Measurements from ENCODE around the gene NAALADL1. TPM values are rescaled to one million over a fixed set of nuclear protein-coding genes. Genes with fewer than 3 reads are reported as not detected.
A peak's percentile ranks its signal among the peaks of the same experiment; 100 is the strongest.

Gene NAALADL1
- total and polyA plus RNA-seq, 9 of the 15 experiments (the other 6 are each of a cell fraction or from before 2014, with no cell fraction given) = 0.06 to 0.72 (median 0.22) TPM; not detected in 4

- TF ChIP-seq, protein P1, sequence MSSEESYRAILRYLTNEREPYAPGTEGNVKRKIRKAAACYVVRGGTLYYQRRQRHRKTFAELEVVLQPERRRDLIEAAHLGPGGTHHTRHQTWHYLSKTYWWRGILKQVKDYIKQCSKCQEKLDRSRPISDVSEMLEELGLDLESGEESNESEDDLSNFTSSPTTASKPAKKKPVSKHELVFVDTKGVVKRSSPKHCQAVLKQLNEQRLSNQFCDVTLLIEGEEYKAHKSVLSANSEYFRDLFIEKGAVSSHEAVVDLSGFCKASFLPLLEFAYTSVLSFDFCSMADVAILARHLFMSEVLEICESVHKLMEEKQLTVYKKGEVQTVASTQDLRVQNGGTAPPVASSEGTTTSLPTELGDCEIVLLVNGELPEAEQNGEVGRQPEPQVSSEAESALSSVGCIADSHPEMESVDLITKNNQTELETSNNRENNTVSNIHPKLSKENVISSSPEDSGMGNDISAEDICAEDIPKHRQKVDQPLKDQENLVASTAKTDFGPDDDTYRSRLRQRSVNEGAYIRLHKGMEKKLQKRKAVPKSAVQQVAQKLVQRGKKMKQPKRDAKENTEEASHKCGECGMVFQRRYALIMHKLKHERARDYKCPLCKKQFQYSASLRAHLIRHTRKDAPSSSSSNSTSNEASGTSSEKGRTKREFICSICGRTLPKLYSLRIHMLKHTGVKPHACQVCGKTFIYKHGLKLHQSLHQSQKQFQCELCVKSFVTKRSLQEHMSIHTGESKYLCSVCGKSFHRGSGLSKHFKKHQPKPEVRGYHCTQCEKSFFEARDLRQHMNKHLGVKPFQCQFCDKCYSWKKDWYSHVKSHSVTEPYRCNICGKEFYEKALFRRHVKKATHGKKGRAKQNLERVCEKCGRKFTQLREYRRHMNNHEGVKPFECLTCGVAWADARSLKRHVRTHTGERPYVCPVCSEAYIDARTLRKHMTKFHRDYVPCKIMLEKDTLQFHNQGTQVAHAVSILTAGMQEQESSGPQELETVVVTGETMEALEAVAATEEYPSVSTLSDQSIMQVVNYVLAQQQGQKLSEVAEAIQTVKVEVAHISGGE (CRISPR knock-in tag; IDR thresholded peaks at IDR 0.05) = no peak
- TF ChIP-seq TAL1 (IDR thresholded peaks at IDR 0.05) = no peak
- TF ChIP-seq ZNF696 (CRISPR knock-in tag; conservative IDR thresholded peaks at IDR 0.05) = no peak
- TF ChIP-seq EP300 (IDR thresholded peaks at IDR 0.05; ENCODE audit: low read length) = no peak
- TF ChIP-seq ARHGAP35 (IDR thresholded peaks at IDR 0.05; ENCODE audit: partially characterized antibody) = no peak
- TF ChIP-seq ERF (CRISPR knock-in tag; IDR thresholded peaks at IDR 0.05) = no peak
- no peak for TF ChIP-seq MCM5 (IDR thresholded peaks at IDR 0.05; ENCODE audit: low read depth)
- no peak for TF ChIP-seq ZNF124 (CRISPR knock-in tag; IDR thresholded peaks at IDR 0.05)
- no peak for TF ChIP-seq ZNF75A (CRISPR knock-in tag; IDR thresholded peaks at IDR 0.05)
- TF ChIP-seq ZNF239 (CRISPR knock-in tag; IDR thresholded peaks at IDR 0.05) = no peak
- peak; percentile 59 for TF ChIP-seq RBM25 (IDR thresholded peaks at IDR 0.05; ENCODE audit: low read depth, low read length, severe bottlenecking)
Observed at GRCh38 chr11:65026810-65027209, 31.5 kb downstream of the NAALADL1 start (continued).

All from K562 (cell line).